DMS53 (cell line): ENCODE measurements around the gene TMPRSS5.

Experiments
- DNase-seq: peaks from one replicate; lab custom pipeline; 2025; lab: John Stamatoyannopoulos, UW

The TMPRSS5 gene

DNA sequence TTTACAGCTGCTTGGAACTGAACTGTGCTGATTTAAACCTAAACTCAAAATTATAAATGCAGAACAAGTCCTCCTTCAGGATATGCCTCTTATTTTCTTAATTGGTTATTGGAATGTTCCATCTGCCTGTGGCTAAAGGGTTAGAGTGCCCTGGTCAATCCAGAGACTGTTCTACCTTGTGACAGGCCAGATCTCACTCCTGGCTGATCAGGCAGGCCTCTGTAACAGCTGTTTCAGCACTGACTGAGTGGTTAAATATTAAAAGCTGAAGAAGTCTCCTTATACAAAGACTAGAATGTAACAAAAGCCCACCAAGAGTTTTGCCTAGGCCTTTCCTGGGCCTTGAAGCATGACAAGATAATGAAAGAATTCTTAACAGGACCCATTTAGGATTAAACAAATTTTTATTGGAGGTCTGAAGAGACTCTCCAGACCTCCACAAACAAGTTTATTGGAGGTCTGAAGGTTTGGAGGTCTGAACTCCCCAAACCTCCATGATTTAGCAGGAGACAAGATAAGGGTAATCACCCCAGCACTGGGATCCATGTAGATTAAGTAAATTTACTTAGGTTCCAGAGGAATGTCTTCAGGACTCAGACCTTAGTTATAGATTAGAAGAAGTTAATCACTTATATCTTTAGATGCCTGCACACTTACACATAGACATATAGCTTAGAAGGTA is 35.8 kb downstream of the TMPRSS5 start:
- DNase-seq: no peak

GRCh38 chr11:113668255-113668654 is 37.9 kb downstream of the TMPRSS5 start:
- DNase-seq: peak; percentile 52

DNA sequence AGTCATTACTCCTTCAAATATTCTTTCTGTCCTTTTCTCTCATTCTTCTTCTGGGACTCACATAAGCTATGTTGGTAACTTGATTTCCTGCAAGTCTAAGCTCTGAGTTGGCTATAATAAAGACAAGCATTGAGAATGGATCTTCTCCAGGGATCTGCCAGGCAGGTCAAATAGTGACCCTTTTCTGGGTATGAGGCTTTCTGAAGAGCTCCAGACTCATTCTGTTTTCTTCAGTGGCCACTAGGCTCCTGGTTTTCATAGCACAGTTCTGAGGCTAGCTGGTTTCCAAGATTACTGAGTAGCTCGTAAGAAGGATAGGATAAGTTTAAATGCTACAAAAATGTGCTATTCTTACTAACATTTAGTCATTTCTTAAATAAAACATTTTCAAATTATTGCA is 38.3 kb downstream of the TMPRSS5 start:
- DNase-seq: peak; percentile 11

DNA sequence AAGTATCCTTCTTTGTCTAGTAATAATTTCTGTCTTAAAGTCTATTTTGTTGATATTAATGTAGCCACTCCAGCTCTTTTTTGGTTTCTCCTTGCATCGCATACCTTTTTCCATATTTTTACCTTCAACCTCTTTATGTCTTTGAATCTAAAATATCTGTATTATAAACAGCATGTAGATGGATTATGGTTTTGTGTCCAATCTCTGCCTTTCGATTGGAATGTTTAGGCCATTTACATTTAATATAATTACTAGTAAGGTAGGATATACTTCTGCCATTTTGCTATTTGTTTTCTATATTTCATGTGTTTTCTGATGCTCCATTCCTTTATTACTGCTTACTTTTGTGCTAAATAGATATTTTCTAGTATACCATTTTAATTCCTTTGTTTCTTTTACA is 39.5 kb downstream of the TMPRSS5 start:
- DNase-seq: no peak

DNA sequence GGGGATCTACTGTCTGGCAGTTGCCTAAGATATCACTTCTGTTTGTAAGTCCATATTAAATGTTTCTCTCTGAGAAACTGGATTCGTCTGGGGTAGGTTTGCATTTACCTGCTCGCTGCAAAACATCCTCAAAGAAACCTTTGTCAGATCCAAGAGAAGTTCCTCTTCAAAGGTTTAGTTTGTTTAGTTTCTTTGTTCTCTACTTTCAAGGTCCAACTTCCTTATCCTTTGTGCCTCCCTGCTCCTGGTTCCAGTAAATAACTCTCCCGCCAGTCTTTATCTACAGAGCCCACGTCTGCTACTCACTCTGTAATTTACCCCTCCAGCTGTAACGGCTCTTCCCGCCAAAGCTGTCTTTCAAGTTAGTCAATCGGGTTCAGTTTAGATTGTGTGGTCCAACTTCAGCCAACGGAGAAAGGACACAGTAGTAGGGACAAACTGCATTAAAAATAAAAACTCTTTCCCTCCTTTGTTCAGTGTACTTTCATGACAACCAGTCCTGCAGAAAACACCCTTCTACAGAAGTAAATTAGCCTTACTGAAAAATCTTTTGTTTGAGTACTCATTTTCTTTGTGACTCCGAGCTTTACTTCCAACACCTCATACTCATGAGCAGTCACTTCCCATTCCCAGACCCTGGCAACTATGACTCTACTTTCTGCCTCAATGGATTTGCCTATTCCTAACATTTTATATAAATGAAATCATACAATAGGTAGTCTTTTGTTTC is 41.0 kb downstream of the TMPRSS5 start:
- peak; percentile 37 for DNase-seq

GRCh38 chr11:113664069-113664980 is 41.8 kb downstream of the TMPRSS5 start:
- DNase-seq: peak; percentile 77

GRCh38 chr11:113663567-113663966 is 42.5 kb downstream of the TMPRSS5 start:
- DNase-seq: peak; percentile 51

- no peak for DNase-seq
Observed at GRCh38 chr11:113655771-113656170, 50.3 kb downstream of the TMPRSS5 start.

GRCh38 chr11:113651023-113651422 is 55.1 kb downstream of the TMPRSS5 start:
- no peak for DNase-seq

DNA sequence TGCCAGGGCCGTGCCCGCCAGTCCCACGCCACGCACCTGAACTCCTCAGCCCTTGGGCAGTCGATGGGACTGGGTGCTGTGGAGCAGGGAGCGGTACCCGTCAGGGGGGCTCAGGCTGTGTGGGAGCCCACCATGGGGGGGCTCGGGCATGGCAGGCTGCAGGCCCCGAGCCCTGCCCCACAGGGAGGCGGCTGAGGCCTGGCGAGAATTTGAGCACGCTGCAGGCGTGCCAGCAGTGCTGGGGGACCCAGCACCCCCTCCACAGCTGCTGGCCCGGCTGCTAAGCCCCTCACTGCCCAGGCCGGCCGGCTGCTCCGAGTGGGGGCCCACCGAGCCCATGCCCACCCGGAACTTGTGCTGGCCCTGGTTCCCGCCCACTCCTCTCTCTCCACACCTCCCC is 56.8 kb downstream of the TMPRSS5 start:
- DNase-seq: no peak

DNA sequence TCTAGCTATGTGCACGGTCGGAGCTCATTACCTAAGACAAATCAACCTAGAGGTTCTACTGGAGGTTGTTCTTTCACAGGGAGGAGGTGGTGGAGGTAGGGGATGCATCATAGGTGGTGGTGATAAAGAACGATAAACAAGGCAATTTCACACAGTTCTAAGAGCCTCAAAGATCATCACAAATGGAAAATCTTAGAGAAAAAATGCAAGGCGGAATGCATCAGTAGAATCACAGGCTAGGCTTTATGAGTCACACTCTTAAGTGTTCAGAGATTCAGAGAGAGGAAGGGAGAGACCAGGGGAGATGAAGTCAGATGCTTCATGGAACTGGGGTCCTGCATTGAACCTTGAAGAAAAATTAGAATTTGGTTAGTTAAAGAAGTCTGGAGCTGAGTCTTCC is 58.3 kb downstream of the TMPRSS5 start:
- DNase-seq: no peak

DNA sequence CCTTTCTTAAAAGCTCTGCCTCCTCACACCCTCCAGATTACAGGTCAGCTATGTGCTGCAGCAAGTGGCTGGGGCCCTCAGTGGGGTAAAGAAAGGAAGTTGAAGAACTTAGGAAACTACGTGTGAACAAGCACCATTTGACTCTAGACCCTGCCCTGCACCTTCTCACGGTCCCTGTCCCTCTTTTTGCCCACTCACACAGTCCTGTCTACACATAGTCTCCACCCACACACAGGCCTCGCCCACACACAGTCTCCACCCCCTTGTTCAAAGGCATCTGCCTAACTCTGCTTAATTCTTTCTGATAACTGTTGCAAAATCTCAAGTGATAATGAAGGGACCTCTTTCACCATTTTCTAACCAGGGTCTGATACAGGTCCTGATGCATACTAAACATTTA is 59.0 kb downstream of the TMPRSS5 start:
- DNase-seq: no peak

DNA sequence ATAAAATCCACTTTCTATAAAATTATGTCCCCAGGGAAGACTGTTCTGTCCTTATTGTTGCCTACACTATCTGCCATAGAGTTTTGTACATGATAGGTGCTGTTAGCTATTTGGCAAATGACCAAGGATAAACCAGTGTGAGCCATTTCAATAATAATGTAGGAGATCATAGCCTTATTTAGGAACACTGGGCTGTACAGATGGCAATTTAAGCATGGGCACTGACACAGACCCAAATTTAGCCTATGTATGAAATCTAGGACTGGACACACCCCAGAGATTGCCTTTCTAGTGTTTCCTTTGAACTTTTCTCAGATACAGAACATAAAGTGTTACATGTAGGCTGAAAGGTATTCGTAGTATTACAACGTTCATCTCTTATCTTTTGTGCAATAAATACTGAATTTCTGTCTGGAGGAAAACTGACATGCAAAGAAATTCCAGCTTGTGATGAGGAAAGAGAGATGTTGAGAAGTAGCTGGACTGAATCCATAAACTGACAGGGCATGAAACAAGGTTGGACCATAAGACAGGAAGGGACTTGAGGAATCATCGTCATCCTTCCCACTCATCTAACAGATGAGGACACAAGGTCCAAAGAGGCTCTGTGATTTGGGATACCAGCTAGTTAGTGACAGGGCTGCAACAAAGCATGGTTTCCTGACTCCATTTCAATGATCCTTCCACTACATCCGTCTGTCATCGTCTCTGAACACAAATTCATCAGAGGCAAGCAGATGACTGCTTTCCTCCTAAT is 60.3 kb downstream of the TMPRSS5 start:
- DNase-seq: no peak

GRCh38 chr11:113644605-113645004 is 61.5 kb downstream of the TMPRSS5 start:
- DNase-seq: no peak

GRCh38 chr11:113643701-113644100 is 62.4 kb downstream of the TMPRSS5 start:
- no peak for DNase-seq

DNA sequence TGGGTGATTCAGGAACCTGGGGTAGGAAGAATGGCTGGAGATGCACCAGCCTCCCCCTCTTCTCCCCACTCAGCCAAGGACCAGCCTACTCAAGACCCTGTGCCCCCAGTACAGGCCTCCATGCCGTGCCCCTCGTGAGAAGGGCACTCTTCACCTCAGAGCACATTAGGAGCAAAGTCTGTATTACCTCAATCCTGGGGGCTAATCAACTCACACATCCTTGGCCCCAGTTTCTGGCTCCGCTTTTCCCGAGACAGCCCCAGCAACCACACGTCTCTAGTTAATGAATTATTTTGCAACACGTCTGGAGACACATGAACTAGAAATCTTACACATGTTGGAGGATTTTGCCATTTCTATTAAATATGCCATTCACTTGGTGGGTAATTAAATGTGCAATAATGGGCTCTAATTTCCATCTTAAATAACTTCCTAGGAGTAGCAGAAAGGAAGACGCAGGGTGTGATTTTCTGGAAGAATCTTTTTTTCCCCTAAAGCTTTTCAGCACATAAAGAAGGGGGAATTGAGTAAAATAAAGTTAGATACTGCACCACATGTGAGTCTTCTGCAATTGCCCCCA is 63.0 kb downstream of the TMPRSS5 start:
- no peak for DNase-seq

DNA sequence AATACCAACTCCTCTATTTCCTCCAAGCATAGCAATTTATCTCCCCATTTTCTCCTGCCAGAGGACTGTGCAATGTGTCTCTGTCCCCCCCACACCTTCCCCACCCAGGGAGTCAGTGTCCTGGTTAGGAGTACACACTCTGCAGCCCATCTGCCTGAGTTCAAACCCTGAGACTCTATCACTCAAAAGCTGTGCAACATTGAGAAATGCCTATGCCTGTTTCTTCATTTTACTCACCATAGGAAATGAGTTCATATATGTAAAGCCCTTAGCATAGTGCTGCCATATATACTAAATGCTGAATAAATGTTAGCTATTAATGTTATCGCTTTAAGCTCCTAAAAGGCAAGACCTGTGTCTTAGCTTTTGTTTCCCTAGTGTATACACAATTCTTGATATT is 64.0 kb downstream of the TMPRSS5 start:
- no peak for DNase-seq

- no peak for DNase-seq
Observed at GRCh38 chr11:113638376-113638775, 67.7 kb downstream of the TMPRSS5 start.

DNA sequence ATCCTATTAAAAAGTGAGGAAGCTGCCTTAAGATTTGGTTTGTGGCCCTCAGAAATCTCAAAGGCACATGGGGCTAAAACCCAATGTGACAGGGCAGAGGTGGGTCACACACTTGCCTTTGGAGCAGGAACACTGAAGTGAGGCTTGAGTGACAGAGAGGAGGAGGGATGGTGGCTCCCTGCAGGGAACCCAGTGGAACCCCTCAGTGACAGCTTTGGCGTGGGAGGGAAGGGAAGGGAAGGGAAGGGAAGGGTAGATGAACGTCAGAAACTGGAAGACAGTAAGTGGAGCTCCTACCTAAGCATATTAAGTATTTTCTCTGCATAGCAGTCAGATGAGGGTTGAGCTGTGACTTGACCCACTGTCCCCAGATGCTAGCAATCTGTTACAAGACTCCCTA is 68.5 kb downstream of the TMPRSS5 start:
- DNase-seq: no peak
